ENCODE measurements around the gene ZNF223. TPM values are rescaled to one million over a fixed set of nuclear protein-coding genes. Genes with fewer than 3 reads are reported as not detected.

The ZNF223 gene
- total RNA-seq: 7.5 and 7.6 TPM in 2 replicates
- polyA plus RNA-seq: 5.1 and 8.1 TPM in 2 replicates

GRCh38 chr19:44051650-44052402 lies at the start of gene ZNF223:
ZNF223 (plus strand) TSS chr19:44052036; CDS start chr19:44055177, 3,141 bp downstream.
- H3K27me3 ChIP-seq: peaks cover 11% of the 10 kb centered on the region
- H3K4me3 ChIP-seq: peak within 1 kb of the TSS; percentile 60
- peak within 1 kb of the TSS; percentile 68 for H3K27ac ChIP-seq
- no peaks in the 10 kb centered on the region for H3K4me1 ChIP-seq (ENCODE audit: low read depth)
- H3K36me3 ChIP-seq: no peaks in the 10 kb centered on the region
- no peak for TF ChIP-seq CTCF (IDR thresholded peaks at IDR 0.05; ENCODE audit: low read depth, low read length)
- no peaks in the 10 kb centered on the region for H3K9me3 ChIP-seq (ENCODE audit: low read depth)
- peak; percentile 95 to 96 for DNase-seq (ENCODE audit: low read depth in 1 of 2, low spot score in 1 of 2)

- peak overlapping the region; percentile 83 for H3K4me3 ChIP-seq
- H3K27ac ChIP-seq: peak overlapping the region; percentile 56
- H3K36me3 ChIP-seq: no peaks in the 10 kb centered on the region
- H3K27me3 ChIP-seq: no peaks in the 10 kb centered on the region
- no peaks in the 10 kb centered on the region for H3K9me3 ChIP-seq (ENCODE audit: low read depth)
- peaks cover 11% of the 10 kb centered on the region for H3K4me1 ChIP-seq (ENCODE audit: low read depth)
- no peak for TF ChIP-seq CTCF (IDR thresholded peaks at IDR 0.05; ENCODE audit: low read depth, low read length)
- DNase-seq (ENCODE audit: low read depth in 1 of 2, low spot score in 1 of 2): no peak
Measured at GRCh38 chr19:44002212-44002565, 49.6 kb upstream of the ZNF223 start.

GRCh38 chr19:44002566-44003460 lies 49.0 kb upstream of the ZNF223 start, which contains the start of gene ZNF230:
ZNF230 (plus strand) TSS chr19:44002957; CDS start chr19:44007079, 4,122 bp downstream.
- peak within 1 kb of the TSS; percentile 83 for H3K4me3 ChIP-seq
- H3K27ac ChIP-seq: peak within 1 kb of the TSS; percentile 56
- DNase-seq (ENCODE audit: low read depth in 1 of 2, low spot score in 1 of 2): peak; percentile 97
- no peak for TF ChIP-seq CTCF (IDR thresholded peaks at IDR 0.05; ENCODE audit: low read depth, low read length)
- H3K4me1 ChIP-seq (ENCODE audit: low read depth): peaks cover 11% of the 10 kb centered on the region
- peaks cover 1% of the 10 kb centered on the region for H3K36me3 ChIP-seq
- H3K9me3 ChIP-seq (ENCODE audit: low read depth): no peaks in the 10 kb centered on the region
- H3K27me3 ChIP-seq: no peaks in the 10 kb centered on the region

- H3K27me3 ChIP-seq: no peaks in the 10 kb centered on the region
Measured at GRCh38 chr19:44003461-44004009, 48.3 kb upstream of the ZNF223 start.

More at GRCh38 chr19:44003461-44004009, 48.3 kb upstream of the ZNF223 start:
- H3K4me1 ChIP-seq (ENCODE audit: low read depth): peaks cover 11% of the 10 kb centered on the region
- H3K27ac ChIP-seq: no peak overlapping the region
- H3K4me3 ChIP-seq: peak overlapping the region; percentile 83
- DNase-seq (ENCODE audit: low read depth in 1 of 2, low spot score in 1 of 2): peak; percentile 10 to 19
- no peak for TF ChIP-seq CTCF (IDR thresholded peaks at IDR 0.05; ENCODE audit: low read depth, low read length)
- no peaks in the 10 kb centered on the region for H3K9me3 ChIP-seq (ENCODE audit: low read depth)
- H3K36me3 ChIP-seq: peaks cover 3% of the 10 kb centered on the region
